ENCODE measurements around the gene FAM78B.

The FAM78B gene

DNA sequence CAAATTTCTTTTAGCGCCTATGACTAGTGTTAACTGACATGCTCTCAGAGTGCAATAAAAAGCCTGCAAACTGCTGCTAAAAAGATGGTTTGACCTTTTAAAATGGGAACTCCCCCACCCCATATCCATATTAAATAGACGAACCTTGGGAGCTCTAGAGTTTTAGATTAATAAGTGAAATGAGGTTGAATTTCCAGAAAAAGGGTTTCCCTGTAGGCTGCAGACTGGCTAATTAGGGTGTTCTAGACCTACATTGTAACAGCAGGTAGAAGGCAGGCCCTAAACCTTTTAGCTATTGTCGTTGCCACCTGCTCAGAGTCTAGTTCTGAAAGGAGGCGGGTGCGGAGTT lies 2.2 kb downstream of the FAM78B start:
- TF ChIP-seq, protein P1, sequence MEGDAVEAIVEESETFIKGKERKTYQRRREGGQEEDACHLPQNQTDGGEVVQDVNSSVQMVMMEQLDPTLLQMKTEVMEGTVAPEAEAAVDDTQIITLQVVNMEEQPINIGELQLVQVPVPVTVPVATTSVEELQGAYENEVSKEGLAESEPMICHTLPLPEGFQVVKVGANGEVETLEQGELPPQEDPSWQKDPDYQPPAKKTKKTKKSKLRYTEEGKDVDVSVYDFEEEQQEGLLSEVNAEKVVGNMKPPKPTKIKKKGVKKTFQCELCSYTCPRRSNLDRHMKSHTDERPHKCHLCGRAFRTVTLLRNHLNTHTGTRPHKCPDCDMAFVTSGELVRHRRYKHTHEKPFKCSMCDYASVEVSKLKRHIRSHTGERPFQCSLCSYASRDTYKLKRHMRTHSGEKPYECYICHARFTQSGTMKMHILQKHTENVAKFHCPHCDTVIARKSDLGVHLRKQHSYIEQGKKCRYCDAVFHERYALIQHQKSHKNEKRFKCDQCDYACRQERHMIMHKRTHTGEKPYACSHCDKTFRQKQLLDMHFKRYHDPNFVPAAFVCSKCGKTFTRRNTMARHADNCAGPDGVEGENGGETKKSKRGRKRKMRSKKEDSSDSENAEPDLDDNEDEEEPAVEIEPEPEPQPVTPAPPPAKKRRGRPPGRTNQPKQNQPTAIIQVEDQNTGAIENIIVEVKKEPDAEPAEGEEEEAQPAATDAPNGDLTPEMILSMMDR (IDR thresholded peaks at IDR 0.05; ENCODE audit: low read depth, low read length) = no peak
- H3K27me3 ChIP-seq = peaks cover 31% of the 10 kb centered on the region
- H3K4me1 ChIP-seq = peaks cover 3% of the 10 kb centered on the region; the same call in 1 of the 2 replicates
- no peak for DNase-seq
- H3K4me3 ChIP-seq (ENCODE audit: low read depth, low read length) = peak overlapping the region; percentile 58
- H3K9me3 ChIP-seq = no peaks in the 10 kb centered on the region
- H3K36me3 ChIP-seq = no peaks in the 10 kb centered on the region

DNA sequence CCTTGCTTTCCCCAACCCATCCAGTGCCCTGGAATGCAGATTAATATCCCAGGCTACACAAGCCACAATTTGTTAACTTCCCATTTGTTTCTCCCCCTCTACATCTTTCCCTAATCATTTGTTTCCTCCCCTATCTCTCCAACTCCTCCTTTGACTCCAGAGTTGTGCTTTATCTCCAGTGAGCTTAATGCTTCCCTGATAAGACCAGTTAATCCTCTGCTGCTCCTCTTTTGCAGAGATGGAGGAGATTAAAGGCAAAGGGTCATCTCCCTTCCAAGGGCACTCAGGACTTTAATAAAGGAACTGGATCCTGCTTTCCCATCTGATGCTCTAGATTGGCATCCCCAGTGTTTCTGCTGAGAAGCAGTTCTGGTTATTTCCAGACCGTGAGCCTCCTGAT lies 7.1 kb downstream of the FAM78B start:
- TF ChIP-seq, protein P1 (IDR thresholded peaks at IDR 0.05; ENCODE audit: low read depth, low read length) = no peak
- H3K27me3 ChIP-seq = peaks cover 10% of the 10 kb centered on the region
- DNase-seq = no peak
- peaks cover 4% of the 10 kb centered on the region; the same call in 1 of the 2 replicates for H3K4me1 ChIP-seq
- H3K4me3 ChIP-seq (ENCODE audit: low read depth, low read length) = no peak overlapping the region
- H3K36me3 ChIP-seq = no peaks in the 10 kb centered on the region
- H3K9me3 ChIP-seq = no peaks in the 10 kb centered on the region

DNA sequence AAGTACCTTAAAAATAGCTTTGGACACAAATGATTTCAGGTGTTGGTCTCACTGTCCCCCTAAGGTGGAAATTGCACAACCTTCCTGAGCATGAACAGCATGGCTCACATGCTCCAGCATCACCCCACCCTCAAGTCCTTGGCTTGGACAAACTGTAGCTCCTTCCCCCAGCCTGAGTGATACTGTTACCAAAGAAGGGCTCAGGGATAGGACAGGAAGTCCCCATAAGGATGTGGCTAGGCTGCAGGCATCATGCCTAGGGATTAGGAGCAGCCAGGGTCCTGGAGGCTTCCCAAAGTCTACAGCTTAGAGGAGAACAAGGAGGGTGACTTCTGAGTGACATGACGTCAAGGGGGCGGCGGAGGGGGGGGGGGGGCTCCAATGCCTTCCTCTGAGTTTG lies 10.1 kb downstream of the FAM78B start:
- H3K27me3 ChIP-seq = no peaks in the 10 kb centered on the region
- H3K4me3 ChIP-seq (ENCODE audit: low read depth, low read length) = no peak overlapping the region
- TF ChIP-seq, protein P1 (IDR thresholded peaks at IDR 0.05; ENCODE audit: low read depth, low read length) = no peak
- H3K36me3 ChIP-seq = no peaks in the 10 kb centered on the region
- no peak for DNase-seq
- H3K9me3 ChIP-seq = no peaks in the 10 kb centered on the region
- peaks cover 4% of the 10 kb centered on the region; the same call in 1 of the 2 replicates for H3K4me1 ChIP-seq

DNA sequence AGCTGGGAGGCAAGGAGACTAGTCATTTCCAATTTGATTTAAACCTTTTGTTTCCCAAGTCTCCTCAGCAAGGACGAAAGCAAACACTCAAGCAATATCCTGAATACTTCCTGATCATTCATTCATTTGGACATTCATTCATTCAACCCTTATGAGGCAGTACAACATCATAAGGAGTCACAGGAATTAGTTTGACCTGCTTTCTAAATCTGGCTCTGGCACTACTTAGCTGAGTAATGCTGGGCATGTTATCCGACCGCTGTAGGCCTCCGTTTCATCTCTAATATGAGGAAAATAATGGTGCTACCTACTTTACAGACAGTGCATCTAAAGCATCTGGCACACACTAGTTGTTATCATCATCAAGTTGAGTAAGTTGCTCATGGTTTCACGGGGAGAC lies 11.7 kb downstream of the FAM78B start:
- no peak for DNase-seq
- Histone ChIP-seq H3K4me1 (peaks cover 4% of the 10 kb centered on the region; the same call in 1 of the 2 replicates), H3K27me3 (no peaks in the 10 kb centered on the region), H3K9me3 (no peaks in the 10 kb centered on the region), H3K4me3 (ENCODE audit: low read depth, low read length) (no peak overlapping the region), H3K36me3 (no peaks in the 10 kb centered on the region)
- TF ChIP-seq, protein P1 (IDR thresholded peaks at IDR 0.05; ENCODE audit: low read depth, low read length) = no peak

DNA sequence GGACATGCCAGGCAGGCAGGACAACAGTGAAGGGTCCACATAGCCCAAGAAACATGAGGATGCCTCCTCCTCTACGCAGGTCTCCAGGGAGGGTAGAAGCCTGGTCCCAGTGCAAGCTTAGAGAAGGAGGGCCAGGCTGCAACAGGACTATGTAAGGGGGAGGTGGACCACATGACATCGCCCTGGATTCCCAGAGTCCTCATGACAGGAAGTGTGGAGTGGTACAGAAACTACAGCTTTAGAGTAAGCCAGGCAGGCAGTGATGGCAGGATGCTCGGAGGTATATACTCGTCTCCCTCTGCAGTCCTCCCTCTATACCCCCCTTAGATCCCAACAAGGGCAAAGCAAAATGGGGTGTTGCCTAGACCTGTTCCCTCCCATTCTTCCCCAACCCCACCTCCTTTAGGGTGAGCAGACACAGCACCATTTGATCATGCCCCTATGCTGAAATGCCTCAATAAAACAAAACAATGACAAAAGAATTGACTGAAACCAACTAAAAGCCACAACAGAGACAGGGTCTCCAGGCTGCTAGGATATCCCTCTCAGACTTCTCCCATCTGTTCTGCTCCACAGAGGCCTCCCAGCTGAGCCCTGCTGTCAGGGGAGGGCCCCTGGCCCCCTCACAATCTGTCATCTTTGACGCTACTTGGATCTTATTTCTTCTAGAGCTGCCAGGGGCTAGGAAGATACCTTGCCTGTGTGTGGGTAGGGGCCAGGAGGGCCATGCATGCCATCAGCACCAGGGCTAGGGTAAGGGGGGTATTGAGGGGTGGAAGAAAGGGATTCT lies 13.1 kb downstream of the FAM78B start:
- no peak overlapping the region for H3K4me3 ChIP-seq (ENCODE audit: low read depth, low read length)
- TF ChIP-seq, protein P1 (IDR thresholded peaks at IDR 0.05; ENCODE audit: low read depth, low read length) = no peak
- no peaks in the 10 kb centered on the region for H3K9me3 ChIP-seq
- DNase-seq = no peak
- no peaks in the 10 kb centered on the region for H3K36me3 ChIP-seq
- no peaks in the 10 kb centered on the region for H3K27me3 ChIP-seq
- no peaks in the 10 kb centered on the region for H3K4me1 ChIP-seq

DNA sequence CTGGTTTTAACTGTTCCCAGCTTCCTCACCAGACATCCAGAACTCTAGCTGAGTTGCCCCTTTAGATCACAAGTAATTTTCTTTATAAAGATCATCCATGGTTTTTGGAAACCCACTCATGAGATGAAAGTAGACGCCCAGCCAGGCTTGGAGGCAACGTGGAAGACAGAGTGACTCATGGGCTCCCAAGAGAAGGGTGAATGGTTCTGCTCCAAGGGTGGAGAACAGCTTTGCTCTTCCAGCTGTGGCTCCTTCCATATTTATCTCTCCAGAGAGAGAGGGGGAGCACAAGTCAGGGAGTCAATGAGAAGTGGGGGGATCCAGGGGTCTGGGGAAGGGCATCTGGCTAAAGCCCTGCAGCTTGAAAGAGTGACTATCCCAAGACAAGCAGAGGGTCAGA lies 13.8 kb downstream of the FAM78B start:
- no peak for DNase-seq
- no peak overlapping the region for H3K4me3 ChIP-seq (ENCODE audit: low read depth, low read length)
- H3K27me3 ChIP-seq = no peaks in the 10 kb centered on the region
- H3K36me3 ChIP-seq = no peaks in the 10 kb centered on the region
- H3K9me3 ChIP-seq = no peaks in the 10 kb centered on the region
- H3K4me1 ChIP-seq = no peaks in the 10 kb centered on the region
- TF ChIP-seq, protein P1 (IDR thresholded peaks at IDR 0.05; ENCODE audit: low read depth, low read length) = no peak

All from BE2C (cell line).